Suppressor macrophage treated with lipopolysaccharide for 1 hour (primary cell): ENCODE results near the gene S1PR2.
"Not testable (repeated sequence)": the region's sequence is repeated elsewhere in the genome, so short reads cannot be mapped to it uniquely, and the experiment has no call there.

Experiments
- DNase-seq, 3 donors: peaks; one replicate each; pipeline ENCODE4 v3.0.0-alpha.2; 2020 to 2022

Gene S1PR2

DNA sequence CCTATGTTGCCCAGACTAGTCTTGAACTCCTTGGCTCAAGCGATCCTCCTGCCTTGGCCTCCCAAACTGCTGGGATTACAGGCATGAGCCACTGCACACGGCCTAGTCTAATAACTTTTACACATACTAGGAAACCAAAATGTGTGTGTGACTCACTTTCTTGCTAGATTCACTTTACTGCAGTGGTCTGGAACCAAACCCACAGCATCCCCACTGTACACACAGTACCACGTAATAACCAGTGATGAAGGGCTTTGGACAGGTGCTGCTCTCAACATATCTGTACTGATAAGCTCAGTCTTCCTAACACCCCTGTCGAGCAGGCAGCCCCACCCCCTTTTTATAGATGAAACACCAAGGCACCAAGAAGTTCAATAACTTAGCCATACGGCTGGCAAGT is 41.5 kb downstream of the S1PR2 start:
- DNase-seq = no peak

DNA sequence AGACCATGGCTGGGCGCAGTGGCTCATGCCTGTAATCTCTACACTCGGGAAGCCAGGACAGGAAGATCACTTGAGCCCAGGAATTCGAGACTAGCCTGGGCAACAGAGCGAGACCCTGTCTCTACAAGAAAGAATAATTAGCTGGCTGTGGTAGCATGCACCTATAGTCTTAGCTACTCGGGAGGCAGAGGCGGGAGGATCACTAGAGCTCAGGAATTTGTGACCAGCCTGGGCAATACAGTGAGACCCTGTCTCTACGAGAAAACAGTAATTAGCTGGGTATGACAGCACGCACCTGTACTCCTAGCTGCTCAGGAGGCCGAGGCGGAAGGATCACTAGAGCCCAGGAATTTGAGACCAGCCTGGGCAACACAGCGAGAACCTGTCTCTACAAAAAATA is 43.8 kb downstream of the S1PR2 start:
- DNase-seq = no peak

DNA sequence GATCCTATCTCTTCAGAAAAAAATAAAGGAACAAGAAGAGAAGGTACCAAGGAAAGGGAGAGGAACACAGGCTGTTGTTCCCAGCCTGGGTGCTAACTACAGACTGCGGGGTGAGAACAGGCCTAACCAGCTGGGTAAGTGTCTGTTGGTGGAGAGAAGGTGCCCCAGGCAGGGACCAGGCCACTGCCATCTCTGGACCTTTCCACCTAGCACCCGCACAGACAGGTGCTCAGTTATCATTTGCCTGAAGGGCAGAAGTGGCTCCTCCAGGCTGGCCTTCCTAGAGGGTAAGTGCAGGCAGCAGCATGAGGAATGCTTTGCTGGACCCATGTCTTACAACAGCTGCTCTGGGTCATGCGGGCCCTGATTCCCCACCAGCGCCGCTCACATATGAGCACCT is 46.5 kb downstream of the S1PR2 start:
- no peak for DNase-seq

DNA sequence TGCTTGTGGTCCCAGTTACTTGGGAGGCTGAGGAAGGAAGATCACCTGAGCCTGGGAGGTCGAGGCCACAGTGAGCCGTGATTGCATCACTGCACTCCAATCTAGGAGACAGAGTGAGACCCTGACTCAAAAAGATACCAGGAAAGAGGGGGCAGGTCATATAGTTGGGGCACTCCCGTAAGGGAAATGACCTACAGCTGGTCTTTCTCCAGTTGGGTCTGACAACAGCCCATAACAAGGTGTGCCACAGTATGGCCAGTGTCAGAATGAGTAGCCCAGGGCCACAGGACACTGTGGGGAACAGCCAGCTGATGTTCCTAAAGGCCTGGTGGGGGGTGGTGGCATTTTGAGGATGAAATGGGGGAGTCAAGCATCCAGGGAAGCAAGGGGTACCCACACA is 47.2 kb downstream of the S1PR2 start:
- no peak for DNase-seq

DNA sequence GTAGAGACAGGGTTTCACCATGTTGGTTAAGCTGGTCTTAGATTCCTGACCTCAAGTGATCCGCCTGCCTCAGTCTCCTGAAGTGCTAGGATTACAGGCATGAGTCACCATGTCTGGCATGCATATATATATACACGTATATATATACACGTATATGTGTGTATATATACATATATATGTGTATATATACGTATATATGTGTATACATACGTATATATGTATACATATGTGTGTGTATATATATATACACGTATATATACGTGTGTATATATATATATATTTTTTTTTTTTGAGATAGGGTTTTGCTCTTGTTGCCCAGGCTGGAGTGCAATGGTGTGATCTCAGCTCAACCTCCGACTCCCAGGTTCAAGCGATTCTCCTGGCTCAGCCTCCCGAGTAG is 48.3 kb downstream of the S1PR2 start:
- DNase-seq = no peak

DNA sequence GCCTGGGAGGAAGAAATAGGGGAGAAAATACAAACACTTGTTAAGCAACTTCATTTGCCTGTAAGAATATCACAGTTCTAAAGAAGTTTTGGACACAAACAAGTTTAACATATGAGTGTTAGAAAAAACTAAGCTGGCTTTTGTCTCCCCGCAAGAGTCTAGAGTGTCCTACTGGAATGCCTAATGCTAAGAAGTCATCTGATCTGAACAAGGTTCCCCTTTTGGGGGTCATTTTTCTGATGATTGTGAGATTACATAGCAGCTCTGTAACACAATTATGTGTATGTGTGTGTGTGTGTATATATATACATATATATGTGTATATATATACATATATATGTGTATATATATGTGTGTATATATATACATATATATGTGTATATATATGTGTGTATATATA is 49.1 kb downstream of the S1PR2 start:
- DNase-seq = peak; percentile 29 to 46 (median 46)

DNA sequence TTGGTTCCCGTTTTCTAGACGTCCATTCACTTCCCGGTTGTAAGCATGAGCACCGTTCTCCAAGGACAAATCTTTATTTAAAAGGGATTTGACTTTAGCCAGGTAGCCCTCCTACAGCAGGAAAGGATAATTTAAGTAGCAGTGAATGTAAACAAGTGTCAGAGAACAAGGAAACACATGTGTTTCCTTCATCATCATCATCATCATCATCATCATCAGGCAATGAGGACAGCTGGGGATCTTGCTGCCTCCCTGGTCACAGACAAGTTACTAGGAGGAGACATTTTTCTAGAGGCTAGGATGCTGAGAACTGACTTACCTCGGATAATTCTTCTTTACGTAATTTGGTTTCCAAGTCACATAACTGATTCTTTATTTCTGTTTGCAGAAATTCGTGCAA is 50.7 kb downstream of the S1PR2 start:
- no peak for DNase-seq

DNA sequence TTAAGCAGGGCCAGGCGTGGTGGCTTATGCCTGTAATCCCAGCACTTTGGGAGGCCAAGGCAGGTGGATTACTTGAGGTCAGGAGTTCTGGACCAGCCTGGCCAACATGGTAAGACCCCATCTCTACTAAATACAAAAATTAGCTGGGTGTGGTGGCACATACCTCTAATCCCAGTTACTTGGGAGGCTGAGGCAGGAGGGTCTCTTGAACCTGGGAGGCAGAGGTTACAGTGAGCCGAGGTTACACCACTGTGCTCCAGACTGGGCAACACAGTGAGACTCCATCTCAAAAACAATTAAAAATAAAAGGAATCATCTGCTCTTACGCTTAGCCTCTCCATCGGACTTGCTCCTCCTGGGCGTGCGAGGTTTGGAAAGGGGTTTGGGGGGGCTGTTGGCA is 51.1 kb downstream of the S1PR2 start:
- DNase-seq = not testable (repeated sequence)

DNA sequence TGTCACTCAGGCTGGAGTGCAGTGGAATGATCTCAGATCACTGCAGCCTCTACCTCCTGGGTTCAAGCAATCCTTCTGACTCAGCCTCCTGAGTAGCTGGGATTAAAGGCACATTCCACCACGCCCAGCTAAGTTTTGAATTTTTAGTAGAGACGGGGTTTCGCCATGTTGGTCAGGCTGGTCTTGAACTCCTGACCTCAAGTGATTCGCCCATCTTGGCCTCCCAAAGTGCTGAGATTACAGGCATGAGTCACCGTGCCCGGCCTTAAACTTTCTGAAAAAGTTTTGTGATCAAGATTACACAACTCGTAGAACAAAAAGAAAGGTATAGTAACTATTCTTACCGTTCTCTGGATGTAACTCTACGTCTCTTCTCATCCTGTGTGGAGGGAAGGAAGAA is 57.6 kb downstream of the S1PR2 start:
- DNase-seq = no peak
